HepG2 (cell line): ENCODE results near the gene SYN1. TPM values are rescaled to one million over a fixed set of nuclear protein-coding genes. Genes with fewer than 3 reads are reported as not detected.

Experiments
- ADNP ChIP-seq: sonication (generic); formaldehyde crosslinking; IDR thresholded peaks from 2 replicates; pipeline ENCODE4 v1.4.0; 2020; ENCODE audit warnings: missing genetic modification reagents
- FOXA3 ChIP-seq: IDR thresholded peaks from 2 replicates; pipeline ENCODE4 v1.6.1; 2016; ENCODE audit warnings: missing genetic modification reagents, missing compliant biosample characterization
- ISL2 ChIP-seq: sonication (generic); formaldehyde crosslinking; IDR thresholded peaks from 2 replicates; pipeline ENCODE4 v1.5.0; 2020; ENCODE audit warnings: missing genetic modification reagents
- KDM6A ChIP-seq: IDR thresholded peaks from 2 replicates; pipeline ENCODE4 v1.6.1; 2016; ENCODE audit warnings: low read depth
- MTA3 ChIP-seq: sonication (generic); formaldehyde crosslinking; IDR thresholded peaks from 2 replicates; pipeline ENCODE4 v1.4.0; 2020; ENCODE audit warnings: missing genetic modification reagents
- MXD1 ChIP-seq: sonication (generic); formaldehyde crosslinking; IDR thresholded peaks from 2 replicates; pipeline ENCODE4 v1.4.0; 2020; ENCODE audit warnings: mild to moderate bottlenecking, missing genetic modification reagents
- MXD4 ChIP-seq: IDR thresholded peaks from 2 replicates; pipeline ENCODE4 v1.6.1; 2016; ENCODE audit warnings: mild to moderate bottlenecking, missing biosample characterization, missing genetic modification reagents
- PLRG1 ChIP-seq: fragments of 450-650 bp; conservative IDR thresholded peaks from 2 replicates; pipeline ENCODE4 v1.6.1; 2016
- ZNF430 ChIP-seq: sonication (generic); formaldehyde crosslinking; IDR thresholded peaks from 2 replicates; pipeline ENCODE4 v1.9.0; 2021; ENCODE audit warnings: mild to moderate bottlenecking, missing genetic modification reagents
- ZNF569 ChIP-seq: sonication (generic); formaldehyde crosslinking; IDR thresholded peaks from 2 replicates; pipeline ENCODE4 v1.5.0; 2020; ENCODE audit warnings: mild to moderate bottlenecking, missing genetic modification reagents, moderate library complexity, borderline replicate concordance
- ZNF646 ChIP-seq: sonication (generic); formaldehyde crosslinking; IDR thresholded peaks from 2 replicates; pipeline ENCODE4 v1.9.0; 2021; ENCODE audit warnings: mild to moderate bottlenecking, missing genetic modification reagents
- ZNF687 ChIP-seq: sonication (generic); formaldehyde crosslinking; IDR thresholded peaks from 2 replicates; pipeline ENCODE4 v1.5.1; 2020; ENCODE audit warnings: mild to moderate bottlenecking, missing genetic modification reagents, moderate library complexity
- ZSCAN25 ChIP-seq: sonication (generic); formaldehyde crosslinking; IDR thresholded peaks from 2 replicates; pipeline ENCODE4 v1.8.0; 2022; ENCODE audit warnings: mild to moderate bottlenecking, missing genetic modification reagents
- polyA plus RNA-seq, 8 experiments: library from polyadenylated mRNA; depleted of rRNA in 3 of 8; stranded (reverse) in 7 of 8; unstranded in 1 of 8; fragments of >200 nt; fragmentation: Illumina TruSeq in 4 of 8; extraction: Trizol in 4 of 8; gene quantifications; 2 replicates each; pipeline versions ENCODE4 v1.2.1 to v1.2.3, GENCODE V29; 2011 to 2016; ENCODE audit warnings: low read depth in 4 of 8, missing spikeins in 1 of 8, mixed read lengths in 1 of 8; ENCODE audit not compliant: insufficient read depth in 1 of 8
- total RNA-seq, 5 experiments: library from RNA; depleted of rRNA; stranded (reverse); fragments of >200 nt; fragmentation: Illumina TruSeq; extraction: Trizol; gene quantifications; 2 replicates each; pipeline ENCODE4 v1.2.3, GENCODE V29; 2016; ENCODE audit warnings: low read depth in 1 of 5
- TF ChIP-seq, protein P1 (sequence below), 2 experiments: IDR thresholded peaks; 2 replicates each; pipeline ENCODE4 v1.6.1; 2011 to 2012; ENCODE audit warnings: low read length in 2 of 2, borderline replicate concordance in 1 of 2, low read depth in 1 of 2, mild to moderate bottlenecking in 1 of 2, moderate library complexity in 1 of 2

SYN1 gene
- total and polyA plus RNA-seq, 2 of the 13 experiments (the other 11 are each of a cell fraction or from before 2014, with no cell fraction given): not detected

DNA sequence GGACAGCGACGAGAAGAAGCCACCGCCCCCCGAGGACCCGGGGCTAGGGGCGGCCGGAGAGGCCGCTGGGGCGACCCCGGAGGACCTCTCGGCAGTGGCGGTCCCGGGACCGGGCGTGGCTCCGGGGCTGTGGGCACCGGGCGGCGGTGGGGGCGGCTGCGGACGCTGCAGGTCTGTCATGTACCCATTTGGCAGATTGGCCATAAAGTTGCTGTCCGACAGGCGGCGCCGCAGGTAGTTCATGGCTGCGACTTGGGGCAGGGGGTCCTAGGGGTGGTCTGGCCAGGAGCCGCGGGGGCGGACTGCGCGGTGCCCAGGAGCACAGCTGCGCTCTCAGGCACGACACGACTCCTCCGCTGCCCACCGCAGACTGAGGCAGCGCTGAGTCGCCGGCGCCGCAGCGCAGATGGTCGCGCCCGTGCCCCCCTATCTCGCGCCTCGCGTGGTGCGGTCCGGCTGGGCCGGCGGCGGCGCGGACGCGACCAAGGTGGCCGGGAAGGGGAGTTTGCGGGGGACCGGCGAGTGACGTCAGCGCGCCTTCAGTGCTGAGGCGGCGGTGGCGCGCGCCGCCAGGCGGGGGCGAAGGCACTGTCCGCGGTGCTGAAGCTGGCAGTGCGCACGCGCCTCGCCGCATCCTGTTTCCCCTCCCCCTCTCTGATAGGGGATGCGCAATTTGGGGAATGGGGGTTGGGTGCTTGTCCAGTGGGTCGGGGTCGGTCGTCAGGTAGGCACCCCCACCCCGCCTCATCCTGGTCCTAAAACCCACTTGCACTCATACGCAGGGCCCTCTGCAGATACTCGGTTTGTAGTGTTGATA is at the start of gene SYN1 (continued):
- TF ChIP-seq, protein P1, sequence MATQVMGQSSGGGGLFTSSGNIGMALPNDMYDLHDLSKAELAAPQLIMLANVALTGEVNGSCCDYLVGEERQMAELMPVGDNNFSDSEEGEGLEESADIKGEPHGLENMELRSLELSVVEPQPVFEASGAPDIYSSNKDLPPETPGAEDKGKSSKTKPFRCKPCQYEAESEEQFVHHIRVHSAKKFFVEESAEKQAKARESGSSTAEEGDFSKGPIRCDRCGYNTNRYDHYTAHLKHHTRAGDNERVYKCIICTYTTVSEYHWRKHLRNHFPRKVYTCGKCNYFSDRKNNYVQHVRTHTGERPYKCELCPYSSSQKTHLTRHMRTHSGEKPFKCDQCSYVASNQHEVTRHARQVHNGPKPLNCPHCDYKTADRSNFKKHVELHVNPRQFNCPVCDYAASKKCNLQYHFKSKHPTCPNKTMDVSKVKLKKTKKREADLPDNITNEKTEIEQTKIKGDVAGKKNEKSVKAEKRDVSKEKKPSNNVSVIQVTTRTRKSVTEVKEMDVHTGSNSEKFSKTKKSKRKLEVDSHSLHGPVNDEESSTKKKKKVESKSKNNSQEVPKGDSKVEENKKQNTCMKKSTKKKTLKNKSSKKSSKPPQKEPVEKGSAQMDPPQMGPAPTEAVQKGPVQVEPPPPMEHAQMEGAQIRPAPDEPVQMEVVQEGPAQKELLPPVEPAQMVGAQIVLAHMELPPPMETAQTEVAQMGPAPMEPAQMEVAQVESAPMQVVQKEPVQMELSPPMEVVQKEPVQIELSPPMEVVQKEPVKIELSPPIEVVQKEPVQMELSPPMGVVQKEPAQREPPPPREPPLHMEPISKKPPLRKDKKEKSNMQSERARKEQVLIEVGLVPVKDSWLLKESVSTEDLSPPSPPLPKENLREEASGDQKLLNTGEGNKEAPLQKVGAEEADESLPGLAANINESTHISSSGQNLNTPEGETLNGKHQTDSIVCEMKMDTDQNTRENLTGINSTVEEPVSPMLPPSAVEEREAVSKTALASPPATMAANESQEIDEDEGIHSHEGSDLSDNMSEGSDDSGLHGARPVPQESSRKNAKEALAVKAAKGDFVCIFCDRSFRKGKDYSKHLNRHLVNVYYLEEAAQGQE (IDR thresholded peaks at IDR 0.05; ENCODE audit: borderline replicate concordance in 1 of 2, low read depth in 1 of 2, low read length in 2 of 2): peak in 1 of 2 experiments; percentile 97
- TF ChIP-seq MXD4 (CRISPR knock-in tag): peak; percentile 44; the same call in 1 of the 2 replicates
- no peak for TF ChIP-seq ADNP (CRISPR knock-in tag)
- no peak for TF ChIP-seq ZNF646 (CRISPR knock-in tag)
- TF ChIP-seq FOXA3: peak; percentile 32; the same call in 1 of the 2 replicates
- peak; percentile 65 for TF ChIP-seq ZNF687 (CRISPR knock-in tag)
- no peak for TF ChIP-seq KDM6A
- no peak for TF ChIP-seq ZNF569
- TF ChIP-seq PLRG1: no peak
- TF ChIP-seq MXD1 (CRISPR knock-in tag): peak; percentile 43; the same call in 1 of the 2 replicates
- 0 out of 2 replicates have a peak, but pooled peaks have one; percentile 36 for TF ChIP-seq ZSCAN25 (CRISPR knock-in tag)
- no peak for TF ChIP-seq ISL2
- TF ChIP-seq MTA3 (CRISPR knock-in tag): no peak
- no peak for TF ChIP-seq ZNF430 (CRISPR knock-in tag)
